Amygdala (tissue), 56 donors: ENCODE data around the gene ARFGAP3.

Source experiments
- DNase-seq, 56 donors: peaks; one replicate each; lab custom pipeline; 2025; lab: John Stamatoyannopoulos, UW

Gene ARFGAP3, protein sequence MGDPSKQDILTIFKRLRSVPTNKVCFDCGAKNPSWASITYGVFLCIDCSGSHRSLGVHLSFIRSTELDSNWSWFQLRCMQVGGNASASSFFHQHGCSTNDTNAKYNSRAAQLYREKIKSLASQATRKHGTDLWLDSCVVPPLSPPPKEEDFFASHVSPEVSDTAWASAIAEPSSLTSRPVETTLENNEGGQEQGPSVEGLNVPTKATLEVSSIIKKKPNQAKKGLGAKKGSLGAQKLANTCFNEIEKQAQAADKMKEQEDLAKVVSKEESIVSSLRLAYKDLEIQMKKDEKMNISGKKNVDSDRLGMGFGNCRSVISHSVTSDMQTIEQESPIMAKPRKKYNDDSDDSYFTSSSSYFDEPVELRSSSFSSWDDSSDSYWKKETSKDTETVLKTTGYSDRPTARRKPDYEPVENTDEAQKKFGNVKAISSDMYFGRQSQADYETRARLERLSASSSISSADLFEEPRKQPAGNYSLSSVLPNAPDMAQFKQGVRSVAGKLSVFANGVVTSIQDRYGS

DNA sequence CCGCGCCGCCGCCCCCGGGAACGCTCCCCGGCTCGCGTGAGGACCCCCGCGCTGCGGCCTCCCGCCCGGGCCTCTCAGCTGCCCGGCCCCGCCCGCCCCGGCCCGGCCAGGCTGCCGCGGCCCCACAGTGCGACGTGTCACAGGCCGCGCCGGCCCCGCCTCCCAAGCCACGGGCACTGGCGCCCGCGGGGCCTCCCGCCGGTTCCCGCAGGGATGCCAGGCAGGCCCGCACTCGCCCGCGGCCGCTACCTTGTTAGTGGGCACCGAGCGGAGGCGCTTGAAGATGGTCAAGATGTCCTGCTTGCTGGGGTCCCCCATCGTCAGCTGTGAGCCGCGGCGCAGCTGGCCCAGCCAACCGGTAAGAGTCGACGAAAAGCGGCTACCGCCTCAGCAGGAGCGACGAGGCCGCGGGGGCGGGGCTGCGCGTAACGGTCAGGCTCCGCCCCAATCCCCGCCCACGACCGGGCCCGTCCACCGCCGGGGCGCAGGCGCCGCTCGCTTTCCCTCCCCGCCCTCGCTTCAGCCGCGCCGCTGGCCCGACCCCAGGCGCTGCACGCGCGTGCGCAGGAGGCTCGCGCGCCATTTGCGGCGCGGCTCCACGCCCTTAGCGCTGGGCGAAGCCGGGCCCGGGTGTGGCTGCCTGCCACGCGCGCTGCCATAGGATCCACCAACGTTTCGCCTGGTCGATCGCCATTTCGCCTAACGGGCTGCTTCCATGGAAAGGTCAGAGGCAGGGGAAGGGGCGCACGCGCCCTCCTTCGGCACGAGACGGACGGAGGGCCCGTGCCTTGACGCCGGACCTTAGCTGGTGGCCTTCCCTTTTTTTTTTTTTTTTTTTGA, at the start of gene ARFGAP3:
ARFGAP3 (minus strand) TSS at position 409 of the 840 bp plus-strand sequence; CDS start at position 318, 91 bp downstream.
- DNase-seq, result peak; percentile 48 to 96 (median 87)

DNA sequence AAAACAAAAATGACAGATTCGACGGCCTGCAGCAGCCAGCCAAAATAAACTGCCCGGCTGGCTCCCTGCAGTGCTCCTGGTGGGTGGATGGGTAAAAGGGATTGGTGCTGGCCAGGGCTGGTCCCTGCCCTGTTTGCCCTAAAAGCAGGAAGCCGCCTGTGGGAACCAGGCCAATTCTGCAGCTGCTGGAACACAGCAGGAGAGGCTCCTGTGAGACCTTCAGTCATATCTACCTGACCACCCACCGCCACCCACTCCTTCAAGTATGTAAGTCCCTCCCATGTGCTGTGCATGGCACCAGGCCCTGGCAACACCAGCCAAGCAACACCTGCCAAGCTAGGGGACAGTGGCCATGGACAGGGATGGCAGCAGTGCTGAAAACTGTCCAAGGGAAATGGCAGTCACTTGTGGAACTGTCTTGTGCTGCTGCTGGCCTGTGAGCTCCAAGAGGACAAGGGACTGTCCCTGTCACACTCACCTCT, 48.7 kb upstream of the ARFGAP3 start:
- peak in 1 of 56 donors; percentile 25 for DNase-seq

DNA sequence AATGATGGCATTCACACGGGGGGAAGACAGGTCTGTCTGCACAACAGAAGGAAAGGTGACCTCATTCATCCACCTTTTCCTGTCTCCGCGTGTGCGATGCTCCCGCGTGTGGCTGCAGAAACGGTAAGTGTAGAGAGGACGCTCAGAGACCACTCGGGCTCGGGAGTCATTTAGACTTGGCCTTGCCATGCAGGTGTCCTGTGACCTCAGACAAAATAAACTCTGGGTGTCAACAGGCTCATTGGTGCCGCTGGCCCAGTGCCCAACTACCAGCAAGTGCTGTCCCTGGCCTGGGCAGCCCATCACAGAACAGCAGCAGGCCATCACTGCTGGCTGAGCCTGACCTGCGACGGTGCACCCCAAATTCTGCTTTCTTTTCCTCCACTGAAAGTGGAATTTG, 48.1 kb upstream of the ARFGAP3 start:
- DNase-seq, result peak in 1 of 56 donors; percentile 32

DNA sequence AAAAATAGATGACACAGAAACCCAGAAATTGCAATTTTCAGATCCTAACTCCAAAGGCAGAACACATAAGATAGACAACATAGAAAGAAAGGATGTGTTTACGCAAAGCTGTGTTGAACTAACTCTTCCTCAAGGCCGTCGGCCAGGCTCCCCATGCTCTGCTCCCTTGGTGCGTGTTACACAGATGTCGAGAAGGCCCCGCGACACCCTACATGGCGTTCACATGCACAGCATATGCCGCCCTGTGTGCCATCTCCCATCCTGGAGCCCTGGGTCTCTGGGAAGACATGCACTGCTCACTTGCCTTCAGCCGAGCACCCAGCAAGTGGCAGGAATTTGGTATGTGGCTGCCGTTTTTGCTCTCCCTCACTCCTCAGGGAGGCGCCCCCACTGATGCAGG, 47.0 kb upstream of the ARFGAP3 start:
- no peak for DNase-seq

DNA sequence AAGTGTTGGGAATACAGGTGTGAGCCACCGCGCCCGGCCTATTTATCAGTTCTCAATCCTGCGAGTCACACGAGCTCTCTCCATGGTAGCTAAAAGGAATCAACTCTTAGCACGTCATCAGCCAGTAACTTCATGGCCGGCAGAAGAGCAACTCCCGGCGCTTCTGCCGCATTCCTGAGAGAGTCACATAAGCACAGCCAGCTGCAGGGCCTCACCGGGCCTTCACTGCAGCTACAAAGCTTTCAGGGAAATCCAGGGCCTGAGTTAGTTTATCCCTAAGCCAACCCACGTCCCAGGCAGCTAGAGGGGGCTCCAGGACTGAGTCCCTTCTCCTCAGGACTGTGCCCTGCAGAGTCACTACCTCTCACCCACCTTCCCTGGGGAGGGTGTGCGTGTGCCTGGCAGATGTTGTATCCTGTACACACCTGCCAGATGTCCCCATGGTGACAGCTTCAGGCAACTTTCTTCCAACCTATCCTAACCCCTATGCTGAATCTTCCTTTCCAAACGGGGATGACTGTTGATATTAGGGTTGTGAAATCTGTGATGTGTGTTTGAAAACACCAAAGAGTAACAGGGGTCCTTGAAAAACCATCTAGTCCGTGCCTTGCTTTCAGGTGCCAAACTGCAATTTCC, 45.9 kb upstream of the ARFGAP3 start:
- DNase-seq, result no peak

DNA sequence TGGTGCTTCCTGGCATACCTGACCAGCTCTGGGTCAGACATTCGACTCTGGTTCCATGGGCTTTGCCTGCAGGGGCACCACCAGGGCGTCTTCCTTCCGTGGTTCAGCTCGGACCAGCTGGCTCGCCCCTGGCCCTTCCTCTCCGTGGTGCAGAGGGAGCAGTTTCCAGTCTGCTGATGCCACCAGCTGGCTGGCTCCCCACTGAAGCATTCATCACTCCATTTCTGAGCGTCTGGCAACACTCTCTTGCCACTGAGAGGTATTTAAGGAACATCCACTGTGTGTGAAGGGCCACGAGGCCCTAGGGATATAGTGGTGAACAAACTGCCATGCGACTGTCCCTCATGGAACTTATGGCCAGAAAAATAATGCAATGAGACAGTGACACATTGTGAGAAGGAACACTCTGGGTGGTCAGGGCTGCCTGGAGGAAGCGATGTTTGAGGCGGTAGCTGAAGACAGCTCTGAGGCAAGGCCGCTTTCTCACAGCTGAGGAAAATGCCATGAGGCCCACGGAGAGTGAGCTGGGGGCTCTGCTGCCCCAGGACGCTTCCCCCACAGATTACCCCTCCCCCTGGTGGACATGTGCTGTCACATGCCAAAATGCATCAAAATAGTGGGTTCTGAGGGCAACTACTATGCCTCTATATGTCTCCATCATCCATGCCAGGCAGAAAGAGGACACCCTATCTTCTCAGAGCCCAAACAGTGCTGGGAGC, 44.9 kb upstream of the ARFGAP3 start:
- DNase-seq, result peak in 1 of 56 donors; percentile 22

DNA sequence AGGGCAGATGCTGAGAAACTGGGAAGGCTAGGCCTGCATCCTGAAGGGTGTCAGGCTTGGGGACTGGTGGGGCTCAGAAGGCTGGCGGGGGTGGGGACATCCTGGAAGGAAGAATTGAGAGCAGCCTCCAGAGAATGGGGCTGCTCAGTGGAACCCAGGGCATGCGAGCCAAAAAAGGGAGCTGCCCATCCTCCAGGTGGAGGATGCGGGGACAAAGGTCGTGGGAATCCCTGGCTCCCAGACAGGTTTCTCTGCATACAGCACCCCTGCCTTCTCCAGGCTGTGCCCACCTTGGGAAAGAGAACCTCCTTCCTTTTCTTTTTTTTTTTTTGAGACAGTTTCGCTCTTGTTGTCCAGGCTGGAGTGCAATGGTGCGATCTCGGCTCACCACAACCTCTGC, 40.9 kb upstream of the ARFGAP3 start:
- no peak for DNase-seq

DNA sequence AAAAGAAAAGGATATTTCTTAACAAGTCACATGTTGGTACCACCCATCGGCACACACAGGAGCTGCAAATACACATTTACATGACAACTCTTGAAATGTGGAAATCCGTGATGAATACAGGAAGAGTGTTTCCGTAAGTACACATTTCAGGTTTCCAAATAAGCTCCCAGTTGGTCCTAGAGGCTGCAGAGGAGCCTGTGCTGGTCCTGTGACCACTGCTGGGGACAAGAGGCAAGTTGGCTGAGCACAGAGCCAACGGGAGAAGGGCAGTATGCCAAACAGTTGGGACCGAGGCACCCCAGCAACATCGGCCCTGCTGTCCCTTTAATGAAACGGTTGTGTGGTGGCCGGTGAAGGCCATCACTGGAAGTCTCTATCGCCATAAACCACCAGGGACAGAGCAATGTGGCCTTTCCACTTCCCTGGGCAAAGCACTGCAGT, 38.5 kb upstream of the ARFGAP3 start:
- DNase-seq, result peak in 16 of 56 donors; percentile 8 to 42 (median 25)

DNA sequence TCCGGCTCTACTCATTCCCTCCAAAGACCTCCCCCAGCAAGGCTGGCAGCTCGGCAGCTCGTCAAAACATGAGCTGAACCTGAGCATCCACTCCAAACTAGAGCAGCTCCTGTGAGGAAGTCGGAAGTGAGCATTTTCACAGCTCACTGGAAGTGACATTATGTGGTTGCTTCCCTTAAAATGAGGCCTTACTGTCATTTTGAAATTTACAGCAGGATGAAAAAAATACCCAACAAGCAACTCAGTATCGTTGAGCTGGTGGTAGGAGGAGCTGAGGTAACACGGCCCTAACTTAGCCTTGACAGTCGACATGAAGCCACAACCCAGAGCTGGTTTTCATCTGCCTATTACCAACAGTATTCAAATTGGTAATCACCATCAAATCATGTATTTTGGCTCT, 38.0 kb upstream of the ARFGAP3 start:
- no peak for DNase-seq

DNA sequence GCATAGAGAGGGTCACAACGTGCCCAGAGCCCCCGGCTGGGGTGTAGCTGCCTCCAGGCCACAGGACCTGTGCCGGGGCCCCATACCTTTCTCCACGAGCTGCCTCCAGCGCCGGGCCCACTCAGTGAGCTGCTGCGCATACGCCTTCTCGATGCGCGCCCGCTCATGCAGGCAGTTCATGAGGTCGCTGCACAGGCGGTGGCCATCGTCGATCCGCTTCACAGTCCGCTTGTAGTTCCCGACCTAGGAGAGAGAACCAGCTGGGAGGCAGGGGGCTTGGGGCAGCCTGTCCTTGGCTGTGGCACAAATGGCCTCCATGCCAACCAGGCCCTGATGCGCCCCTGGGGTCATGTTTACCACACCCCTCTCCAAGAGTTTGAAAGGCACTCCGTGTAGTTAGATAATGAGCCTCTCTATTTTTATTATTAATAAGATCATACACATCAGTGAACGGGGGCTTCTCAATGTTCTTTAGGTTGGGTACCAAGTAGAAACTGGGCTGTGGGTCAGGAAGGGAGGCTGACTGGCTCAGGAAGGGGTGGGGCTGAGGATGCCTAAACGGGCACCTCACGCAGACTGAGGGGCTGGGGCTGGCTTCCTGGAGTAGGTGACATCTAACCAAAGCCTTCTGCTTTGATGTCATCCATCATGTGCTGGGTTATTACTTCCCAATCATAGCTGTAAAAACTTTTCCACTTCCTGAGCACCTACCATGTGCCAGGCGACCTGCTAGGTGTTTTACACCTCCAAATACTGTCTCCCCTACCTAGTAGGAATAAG, 36.5 kb upstream of the ARFGAP3 start:
- no peak for DNase-seq

DNA sequence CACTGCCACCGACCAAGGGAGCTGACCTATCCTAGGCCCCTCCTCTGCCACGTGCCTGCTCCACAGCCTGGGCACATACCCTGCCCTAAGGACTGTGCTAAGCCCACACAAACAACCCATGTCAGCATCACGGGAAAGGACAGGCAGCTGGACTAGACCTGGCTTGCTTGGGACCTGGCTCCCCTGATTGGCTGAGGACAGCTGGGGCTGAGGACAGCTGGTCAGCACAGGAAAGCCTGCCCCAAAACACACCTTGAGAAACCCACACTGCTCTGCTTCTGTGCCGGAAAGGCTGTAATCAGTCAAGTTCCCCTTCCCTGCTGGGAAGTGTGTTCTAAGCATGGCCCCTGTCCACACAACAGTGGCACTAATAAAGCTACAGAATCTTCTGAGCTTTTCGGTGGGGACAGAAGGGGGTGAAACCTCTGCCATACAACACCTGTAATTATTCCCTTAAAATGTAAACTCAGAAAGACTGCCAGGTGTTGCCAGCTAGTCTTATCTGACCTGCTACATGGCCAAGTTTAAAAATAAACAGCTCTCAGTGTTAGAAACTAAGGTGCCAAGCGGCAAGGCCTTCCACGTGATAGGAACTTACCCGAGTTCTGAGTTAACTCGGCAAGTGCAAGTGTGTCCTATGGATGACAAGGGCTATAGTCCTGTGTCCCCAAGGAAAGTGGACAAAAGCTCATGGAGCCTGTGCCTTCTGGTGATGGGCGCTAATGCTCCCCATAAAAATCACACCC, 35.7 kb upstream of the ARFGAP3 start:
- no peak for DNase-seq

DNA sequence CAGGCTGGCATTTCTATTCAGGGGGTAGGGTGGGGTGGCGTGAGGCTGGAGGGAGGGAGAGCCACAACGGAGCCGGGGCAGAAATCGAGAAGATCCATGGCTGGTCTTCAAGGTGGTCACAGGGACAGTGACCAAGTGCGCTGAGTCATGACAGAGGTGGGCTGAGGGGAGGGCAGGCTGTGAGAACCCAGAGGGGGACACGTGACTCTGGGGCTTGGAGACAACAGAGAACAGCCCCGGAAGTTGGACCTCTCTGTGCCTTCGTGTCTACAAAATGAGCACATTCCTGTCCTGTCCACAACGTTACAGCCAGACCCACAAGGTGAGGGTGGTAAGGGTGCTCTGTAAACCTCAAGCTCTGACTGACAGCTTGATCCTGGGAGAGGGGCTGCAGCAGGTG, 35.1 kb upstream of the ARFGAP3 start:
- no peak for DNase-seq

DNA sequence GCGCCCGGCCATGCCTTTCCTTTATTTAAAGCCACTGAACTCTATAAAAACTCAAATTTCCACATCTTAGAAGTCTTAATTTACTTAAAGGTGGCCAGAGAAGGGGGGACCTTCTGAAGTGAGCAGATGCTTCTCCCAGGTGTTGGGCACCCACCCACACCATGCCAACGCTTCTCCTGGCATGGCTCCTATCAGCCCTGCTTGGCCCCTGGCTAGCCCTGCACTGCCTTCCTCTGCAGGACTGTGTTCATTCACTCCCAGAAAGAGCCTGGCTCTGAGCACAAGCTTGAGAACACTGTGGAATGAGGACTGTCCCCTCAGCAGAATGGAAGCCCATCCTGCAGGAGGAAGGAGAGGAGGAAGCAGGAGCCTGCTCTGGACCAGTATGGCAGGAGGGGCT, 34.6 kb upstream of the ARFGAP3 start:
- DNase-seq, result no peak

DNA sequence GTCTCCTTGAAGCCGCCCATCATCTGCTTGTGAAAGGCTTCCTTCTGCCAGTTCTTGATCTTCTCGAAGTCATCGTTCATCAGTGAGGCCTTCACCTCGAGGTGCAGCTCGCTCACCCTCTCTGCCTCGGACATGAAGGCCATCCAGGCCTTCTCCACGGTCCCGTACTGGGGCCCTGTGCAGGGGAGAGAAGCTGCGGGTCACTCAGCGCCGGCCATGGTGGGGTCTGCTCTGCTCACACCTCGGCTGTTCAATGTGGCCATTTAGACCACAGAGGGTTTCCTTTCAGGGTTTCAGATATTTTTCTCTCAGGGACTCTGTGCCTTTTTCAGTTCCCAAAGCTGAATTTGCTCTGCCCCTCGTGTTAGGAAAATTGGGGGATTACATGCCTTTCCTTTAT, 33.9 kb upstream of the ARFGAP3 start:
- DNase-seq, result no peak

DNA sequence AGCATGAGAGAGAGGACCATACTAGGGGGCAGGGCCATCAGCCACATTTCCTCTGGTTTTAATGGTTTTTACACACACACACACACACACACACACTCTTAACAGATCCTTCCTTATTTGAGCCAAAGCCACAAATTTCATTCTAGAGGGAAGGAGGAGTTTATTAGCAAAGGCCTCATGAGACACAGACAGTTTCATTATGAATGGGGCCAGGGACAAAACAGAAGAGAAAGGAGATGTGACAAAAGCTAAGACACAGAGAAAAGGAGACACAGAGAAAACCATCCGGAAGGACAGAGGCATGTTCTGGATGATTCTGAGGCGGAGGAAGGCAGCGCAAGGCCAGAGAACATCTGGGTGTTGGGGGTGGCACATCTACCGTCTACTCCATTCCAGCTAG, 32.2 kb upstream of the ARFGAP3 start:
- peak in 5 of 56 donors; percentile 2 to 35 (median 16) for DNase-seq

DNA sequence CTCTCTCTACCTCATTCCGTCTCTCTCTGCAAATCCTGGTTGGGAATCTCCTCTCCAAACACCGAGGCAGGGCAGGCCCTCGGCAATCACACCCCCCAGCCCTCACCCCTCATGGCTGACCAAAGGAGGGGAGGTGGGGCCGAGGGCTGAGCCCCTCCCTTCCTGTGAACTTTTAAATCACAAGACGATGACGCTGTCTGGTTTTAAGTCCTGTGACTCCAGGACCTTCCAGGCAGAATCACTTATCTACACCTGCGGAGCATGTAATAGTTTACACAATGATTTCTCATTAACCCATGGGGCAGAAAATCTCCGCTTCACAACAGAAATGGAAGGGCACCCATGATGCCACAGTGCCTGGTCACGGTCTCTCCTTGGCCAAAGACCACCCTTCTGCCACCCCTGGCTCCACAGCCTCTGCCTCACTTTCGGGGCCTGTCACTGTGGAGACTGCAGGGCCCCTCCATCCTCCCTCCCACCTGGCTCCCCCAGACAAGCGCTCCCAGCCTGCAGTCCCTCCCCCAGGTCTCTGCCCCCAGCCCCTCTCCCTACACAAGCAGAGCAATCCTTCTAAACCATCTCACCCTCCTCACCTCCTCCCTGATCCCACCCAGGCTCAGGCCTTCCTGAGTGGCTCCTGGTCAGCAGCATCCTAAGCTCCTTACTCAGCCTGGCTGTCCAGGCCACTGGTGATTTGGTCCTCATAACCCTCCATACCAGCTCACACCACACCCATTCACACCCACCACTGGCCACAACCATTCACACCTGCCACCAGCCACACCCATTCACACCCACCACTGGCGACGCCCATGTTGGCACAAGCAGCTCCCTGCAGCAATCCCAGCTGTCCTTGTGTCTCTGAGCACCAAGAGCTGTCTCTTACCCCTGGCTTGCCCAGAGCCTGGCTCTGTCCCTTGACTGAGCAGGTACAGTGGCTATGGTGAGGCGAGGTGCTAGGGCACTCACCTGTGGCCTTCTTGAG, 30.7 kb upstream of the ARFGAP3 start:
- DNase-seq, result no peak

DNA sequence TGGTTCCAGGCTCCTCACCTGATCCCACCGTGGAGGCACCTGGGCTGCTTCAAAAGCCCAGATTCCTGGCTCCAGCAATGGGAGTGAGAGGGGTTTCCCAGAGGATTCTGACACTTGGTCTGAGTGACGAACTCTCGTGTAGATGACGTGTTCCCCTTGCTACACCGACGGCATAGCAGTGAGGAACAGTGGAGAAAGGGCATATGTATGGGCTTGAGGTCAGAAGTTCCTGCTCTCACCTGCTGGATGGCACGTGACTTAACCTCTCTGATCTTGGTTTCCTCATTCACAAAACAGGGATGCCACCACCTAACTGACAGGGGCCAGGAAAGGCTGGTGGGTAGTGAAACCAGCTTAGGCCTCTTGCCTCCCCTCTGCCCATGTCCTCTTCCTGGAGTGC, 30.0 kb upstream of the ARFGAP3 start:
- DNase-seq, result no peak
